Measurements from ENCODE around the gene SEMA3D.

Gene SEMA3D

GRCh38 chr7:85204496-85204895, 17.6 kb upstream of the SEMA3D start:
- Mint-ChIP-seq H3K27me3 (no peaks in the 10 kb centered on the region), H3K4me3 (no peak overlapping the region), H3K27ac (no peak overlapping the region), H3K9me3 (peaks cover 12% of the 10 kb centered on the region), H3K4me1 (ENCODE audit: low read depth) (no peaks in the 10 kb centered on the region), H3K36me3 (ENCODE audit: low read depth) (no peaks in the 10 kb centered on the region)

GRCh38 chr7:85204061-85204460, 17.2 kb upstream of the SEMA3D start:
- no peak overlapping the region for H3K4me3 Mint-ChIP-seq

GRCh38 chr7:85201209-85201608, 14.4 kb upstream of the SEMA3D start:
- no peak overlapping the region for H3K27ac Mint-ChIP-seq
- H3K4me1 Mint-ChIP-seq (ENCODE audit: low read depth): no peaks in the 10 kb centered on the region
- H3K4me3 Mint-ChIP-seq: no peak overlapping the region
- H3K36me3 Mint-ChIP-seq (ENCODE audit: low read depth): no peaks in the 10 kb centered on the region
- H3K9me3 Mint-ChIP-seq: peaks cover 15% of the 10 kb centered on the region
- H3K27me3 Mint-ChIP-seq: no peaks in the 10 kb centered on the region

More at GRCh38 chr7:85204061-85204460, 17.2 kb upstream of the SEMA3D start:
- H3K4me1 Mint-ChIP-seq (ENCODE audit: low read depth): no peaks in the 10 kb centered on the region
- H3K9me3 Mint-ChIP-seq: peaks cover 15% of the 10 kb centered on the region
- no peaks in the 10 kb centered on the region for H3K27me3 Mint-ChIP-seq
- H3K27ac Mint-ChIP-seq: no peak overlapping the region
- no peaks in the 10 kb centered on the region for H3K36me3 Mint-ChIP-seq (ENCODE audit: low read depth)

- Mint-ChIP-seq H3K27ac (no peak overlapping the region), H3K4me3 (no peak overlapping the region), H3K9me3 (peaks cover 10% of the 10 kb centered on the region)
Observed at GRCh38 chr7:85196696-85197095, 9.8 kb upstream of the SEMA3D start.

GRCh38 chr7:85191383-85191782, 4.5 kb upstream of the SEMA3D start:
- H3K36me3 Mint-ChIP-seq (ENCODE audit: low read depth): no peaks in the 10 kb centered on the region
- H3K9me3 Mint-ChIP-seq: no peaks in the 10 kb centered on the region
- no peak overlapping the region for H3K27ac Mint-ChIP-seq
- no peak overlapping the region for H3K4me3 Mint-ChIP-seq
- H3K27me3 Mint-ChIP-seq: peaks cover 13% of the 10 kb centered on the region
- H3K4me1 Mint-ChIP-seq (ENCODE audit: low read depth): no peaks in the 10 kb centered on the region

More at GRCh38 chr7:85196696-85197095, 9.8 kb upstream of the SEMA3D start:
- Mint-ChIP-seq H3K4me1 (ENCODE audit: low read depth) (no peaks in the 10 kb centered on the region), H3K27me3 (no peaks in the 10 kb centered on the region), H3K36me3 (ENCODE audit: low read depth) (no peaks in the 10 kb centered on the region)

- H3K9me3 Mint-ChIP-seq: peaks cover 7% of the 10 kb centered on the region
- no peaks in the 10 kb centered on the region for H3K36me3 Mint-ChIP-seq (ENCODE audit: low read depth)
- H3K27me3 Mint-ChIP-seq: peaks cover 31% of the 10 kb centered on the region
- no peak overlapping the region for H3K27ac Mint-ChIP-seq
- peak overlapping the region; percentile 64 for H3K4me3 Mint-ChIP-seq
- peaks cover 7% of the 10 kb centered on the region for H3K4me1 Mint-ChIP-seq (ENCODE audit: low read depth)
Observed at GRCh38 chr7:85186083-85186520, 754 bp downstream of the SEMA3D start.

GRCh38 chr7:85185424-85186082, 1.3 kb downstream of the SEMA3D start:
- no peaks in the 10 kb centered on the region for H3K36me3 Mint-ChIP-seq (ENCODE audit: low read depth)
- H3K4me3 Mint-ChIP-seq: peak overlapping the region; percentile 64
- peaks cover 31% of the 10 kb centered on the region for H3K27me3 Mint-ChIP-seq
- H3K9me3 Mint-ChIP-seq: peaks cover 11% of the 10 kb centered on the region
- peaks cover 7% of the 10 kb centered on the region for H3K4me1 Mint-ChIP-seq (ENCODE audit: low read depth)
- no peak overlapping the region for H3K27ac Mint-ChIP-seq

GRCh38 chr7:85184599-85185423, 2.0 kb downstream of the SEMA3D start:
- Mint-ChIP-seq H3K4me3 (peak overlapping the region; percentile 64), H3K27ac (no peak overlapping the region), H3K36me3 (ENCODE audit: low read depth) (no peaks in the 10 kb centered on the region), H3K27me3 (peaks cover 31% of the 10 kb centered on the region), H3K9me3 (peaks cover 11% of the 10 kb centered on the region), H3K4me1 (ENCODE audit: low read depth) (peaks cover 7% of the 10 kb centered on the region)

GRCh38 chr7:85183296-85183695, 3.6 kb downstream of the SEMA3D start:
- peaks cover 13% of the 10 kb centered on the region for H3K9me3 Mint-ChIP-seq
- H3K27ac Mint-ChIP-seq: no peak overlapping the region
- H3K4me3 Mint-ChIP-seq: no peak overlapping the region
- peaks cover 31% of the 10 kb centered on the region for H3K27me3 Mint-ChIP-seq
- peaks cover 7% of the 10 kb centered on the region for H3K4me1 Mint-ChIP-seq (ENCODE audit: low read depth)
- no peaks in the 10 kb centered on the region for H3K36me3 Mint-ChIP-seq (ENCODE audit: low read depth)

- H3K27me3 Mint-ChIP-seq: no peaks in the 10 kb centered on the region
- no peak overlapping the region for H3K4me3 Mint-ChIP-seq
- no peak overlapping the region for H3K27ac Mint-ChIP-seq
- H3K4me1 Mint-ChIP-seq (ENCODE audit: low read depth): no peaks in the 10 kb centered on the region
- H3K9me3 Mint-ChIP-seq: peaks cover 9% of the 10 kb centered on the region
- H3K36me3 Mint-ChIP-seq (ENCODE audit: low read depth): no peaks in the 10 kb centered on the region
Observed at GRCh38 chr7:85178531-85179298, 8.1 kb downstream of the SEMA3D start.

- Mint-ChIP-seq H3K27ac (no peak overlapping the region), H3K36me3 (ENCODE audit: low read depth) (no peaks in the 10 kb centered on the region)
Observed at GRCh38 chr7:85177316-85177715, 9.5 kb downstream of the SEMA3D start.

GRCh38 chr7:85176197-85176596, 10.7 kb downstream of the SEMA3D start:
- H3K27me3 Mint-ChIP-seq: no peaks in the 10 kb centered on the region
- H3K4me3 Mint-ChIP-seq: no peak overlapping the region

More at GRCh38 chr7:85177316-85177715, 9.5 kb downstream of the SEMA3D start:
- no peak overlapping the region for H3K4me3 Mint-ChIP-seq
- H3K27me3 Mint-ChIP-seq: no peaks in the 10 kb centered on the region
- no peaks in the 10 kb centered on the region for H3K4me1 Mint-ChIP-seq (ENCODE audit: low read depth)
- peaks cover 9% of the 10 kb centered on the region for H3K9me3 Mint-ChIP-seq

GRCh38 chr7:85175217-85175616, 11.6 kb downstream of the SEMA3D start:
- H3K36me3 Mint-ChIP-seq (ENCODE audit: low read depth): no peaks in the 10 kb centered on the region
- peaks cover 5% of the 10 kb centered on the region for H3K9me3 Mint-ChIP-seq
- H3K4me3 Mint-ChIP-seq: no peak overlapping the region
- H3K27me3 Mint-ChIP-seq: no peaks in the 10 kb centered on the region
- H3K27ac Mint-ChIP-seq: no peak overlapping the region
- H3K4me1 Mint-ChIP-seq (ENCODE audit: low read depth): no peaks in the 10 kb centered on the region

More at GRCh38 chr7:85176197-85176596, 10.7 kb downstream of the SEMA3D start:
- Mint-ChIP-seq H3K9me3 (peaks cover 9% of the 10 kb centered on the region), H3K36me3 (ENCODE audit: low read depth) (no peaks in the 10 kb centered on the region), H3K27ac (no peak overlapping the region), H3K4me1 (ENCODE audit: low read depth) (no peaks in the 10 kb centered on the region)

- H3K4me1 Mint-ChIP-seq (ENCODE audit: low read depth): no peaks in the 10 kb centered on the region
- no peaks in the 10 kb centered on the region for H3K27me3 Mint-ChIP-seq
- no peaks in the 10 kb centered on the region for H3K9me3 Mint-ChIP-seq
- H3K36me3 Mint-ChIP-seq (ENCODE audit: low read depth): no peaks in the 10 kb centered on the region
- H3K4me3 Mint-ChIP-seq: no peak overlapping the region
- no peak overlapping the region for H3K27ac Mint-ChIP-seq
Observed at GRCh38 chr7:85172530-85172941, 14.3 kb downstream of the SEMA3D start.

- Mint-ChIP-seq H3K27me3 (no peaks in the 10 kb centered on the region), H3K4me1 (ENCODE audit: low read depth) (no peaks in the 10 kb centered on the region), H3K27ac (no peak overlapping the region), H3K9me3 (no peaks in the 10 kb centered on the region), H3K36me3 (ENCODE audit: low read depth) (no peaks in the 10 kb centered on the region), H3K4me3 (no peak overlapping the region)
Observed at GRCh38 chr7:85167636-85168035, 19.2 kb downstream of the SEMA3D start.

Measured in stimulated activated naive CD8-positive, alpha-beta T cell treated with anti-CD3 and anti-CD28 coated beads, Interleukin-15, Interleukin-2, amounts not matched to agents 100 ng/mL and 50 ng/mL, for 24 hours (primary cell).